ENCODE measurements around the gene MICB. TPM values are rescaled to one million over a fixed set of nuclear protein-coding genes. Genes with fewer than 3 reads are reported as not detected.
A peak's percentile ranks its signal among the peaks of the same experiment; 100 is the strongest.
"Not testable (repeated sequence)": the region's sequence is repeated elsewhere in the genome, so short reads cannot be mapped to it uniquely, and the experiment has no call there.

The MICB gene
- total and polyA plus RNA-seq, 2 donors (not counting 1 experiment from before 2014, with no cell fraction given): 24.2 to 30.9 TPM

- POLR2A ChIA-PET: no interaction called here
- no peaks in the 10 kb centered on the region for H3K9me3 ChIP-seq (ENCODE audit: control extremely low read depth in 1 of 3, control insufficient read depth in 2 of 3, insufficient read depth in 1 of 3, low read length in 2 of 3)
- H3K36me3 ChIP-seq (replicated peaks in 1 of 2; ENCODE audit: control extremely low read depth in 1 of 2, control insufficient read depth in 1 of 2, extremely low read depth in 1 of 2, insufficient read depth in 2 of 2, low read length in 1 of 2): peaks cover 0 to 3% of the 10 kb centered on the region in 2 experiments
- CTCF ChIA-PET: interaction anchor here (0.7 to 1.5 kb wide), 4 partner anchors 58 to 296 kb away, joined by 3 to 4 read pairs (median 3); partner anchors contain the start of gene AIF1
- 100% methylated on average over 1 of the region's 2 CpGs for WGBS (ENCODE audit: insufficient coverage)
- H4K20me1 ChIP-seq (ENCODE audit: control insufficient read depth, insufficient read depth, low read length, poor library complexity, severe bottlenecking): peaks cover 15% of the 10 kb centered on the region
- no peak overlapping the region for H3K4me2 ChIP-seq (replicated peaks; ENCODE audit: low read depth, low read length, poor library complexity, severe bottlenecking)
- H3K27ac ChIP-seq (ENCODE audit: low read length in 2 of 2): no peak overlapping the region
- H3K4me1 ChIP-seq (ENCODE audit: control insufficient read depth in 2 of 2, insufficient read depth in 2 of 2, low read length in 2 of 2): peaks cover 0 to 11% of the 10 kb centered on the region in 2 donors
- no peak for TF ChIP-seq EZH2 (IDR thresholded peaks at IDR 0.05; ENCODE audit: borderline replicate concordance, insufficient read depth, low read depth, low read length, poor library complexity, severe bottlenecking)
- TF ChIP-seq, protein P1, sequence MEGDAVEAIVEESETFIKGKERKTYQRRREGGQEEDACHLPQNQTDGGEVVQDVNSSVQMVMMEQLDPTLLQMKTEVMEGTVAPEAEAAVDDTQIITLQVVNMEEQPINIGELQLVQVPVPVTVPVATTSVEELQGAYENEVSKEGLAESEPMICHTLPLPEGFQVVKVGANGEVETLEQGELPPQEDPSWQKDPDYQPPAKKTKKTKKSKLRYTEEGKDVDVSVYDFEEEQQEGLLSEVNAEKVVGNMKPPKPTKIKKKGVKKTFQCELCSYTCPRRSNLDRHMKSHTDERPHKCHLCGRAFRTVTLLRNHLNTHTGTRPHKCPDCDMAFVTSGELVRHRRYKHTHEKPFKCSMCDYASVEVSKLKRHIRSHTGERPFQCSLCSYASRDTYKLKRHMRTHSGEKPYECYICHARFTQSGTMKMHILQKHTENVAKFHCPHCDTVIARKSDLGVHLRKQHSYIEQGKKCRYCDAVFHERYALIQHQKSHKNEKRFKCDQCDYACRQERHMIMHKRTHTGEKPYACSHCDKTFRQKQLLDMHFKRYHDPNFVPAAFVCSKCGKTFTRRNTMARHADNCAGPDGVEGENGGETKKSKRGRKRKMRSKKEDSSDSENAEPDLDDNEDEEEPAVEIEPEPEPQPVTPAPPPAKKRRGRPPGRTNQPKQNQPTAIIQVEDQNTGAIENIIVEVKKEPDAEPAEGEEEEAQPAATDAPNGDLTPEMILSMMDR (IDR thresholded peaks at IDR 0.05): no peak
- ATAC-seq (ENCODE audit: low read depth): no peak
- Mint-ChIP-seq H3K4me3 (no peak overlapping the region), H3K27me3 (no peaks in the 10 kb centered on the region), H3K9me3 (ENCODE audit: insufficient read depth) (no peaks in the 10 kb centered on the region), H3K4me1 (peaks cover 13% of the 10 kb centered on the region), H3K27ac (no peak overlapping the region)
- no peak overlapping the region for H3K4me3 ChIP-seq (ENCODE audit: control extremely low read depth in 1 of 5, extremely low read depth in 1 of 5, insufficient read depth in 1 of 5, low read depth in 2 of 5, low read length in 4 of 5)
- no peak overlapping the region for H3K9ac ChIP-seq (ENCODE audit: low read length)
- H3K79me2 ChIP-seq (ENCODE audit: control insufficient read depth, insufficient read depth, low read length): peaks cover 24% of the 10 kb centered on the region
- no peak for DNase-seq
- no peaks in the 10 kb centered on the region for H3K27me3 ChIP-seq (replicated peaks in 1 of 4; ENCODE audit: control extremely low read depth in 1 of 4, control insufficient read depth in 3 of 4, insufficient read depth in 4 of 4, low read length in 3 of 4)
- intact Hi-C loops (cut with micrococcal nuclease): no loop called here
- no peak overlapping the region for H2AFZ ChIP-seq (ENCODE audit: insufficient read depth, low read depth, low read length, poor library complexity, severe bottlenecking)
These were observed 14.6 kb upstream of the MICB start for GRCh38 chr6:31483392-31483791.

GRCh38 chr6:31485055-31485454 lies 12.9 kb upstream of the MICB start:
- H4K20me1 ChIP-seq (ENCODE audit: control insufficient read depth, insufficient read depth, low read length, poor library complexity, severe bottlenecking): peaks cover 5% of the 10 kb centered on the region
- ChIA-PET POLR2A (no interaction called here), CTCF (no interaction called here)
- no peaks in the 10 kb centered on the region for H3K4me1 ChIP-seq (ENCODE audit: control insufficient read depth in 2 of 2, insufficient read depth in 2 of 2, low read length in 2 of 2)
- WGBS (ENCODE audit: insufficient coverage): 75% methylated on average over 1 of the region's 1 CpG
- no peak overlapping the region for H3K27ac Mint-ChIP-seq
- no peak overlapping the region for H3K4me3 ChIP-seq (ENCODE audit: control extremely low read depth in 1 of 5, extremely low read depth in 1 of 5, insufficient read depth in 1 of 5, low read depth in 2 of 5, low read length in 4 of 5)
- peaks cover 34% of the 10 kb centered on the region for H3K79me2 ChIP-seq (ENCODE audit: control insufficient read depth, insufficient read depth, low read length)
- H3K4me1 Mint-ChIP-seq: peaks cover 6% of the 10 kb centered on the region
- H3K9me3 ChIP-seq (ENCODE audit: control extremely low read depth in 1 of 3, control insufficient read depth in 2 of 3, insufficient read depth in 1 of 3, low read length in 2 of 3): no peaks in the 10 kb centered on the region
- H3K4me2 ChIP-seq (replicated peaks; ENCODE audit: low read depth, low read length, poor library complexity, severe bottlenecking): no peak overlapping the region
- TF ChIP-seq, protein P1 (IDR thresholded peaks at IDR 0.05): no peak
- TF ChIP-seq EZH2 (IDR thresholded peaks at IDR 0.05; ENCODE audit: borderline replicate concordance, insufficient read depth, low read depth, low read length, poor library complexity, severe bottlenecking): no peak
- no peaks in the 10 kb centered on the region for H3K27me3 Mint-ChIP-seq
- H3K9ac ChIP-seq (ENCODE audit: low read length): no peak overlapping the region
- H3K27ac ChIP-seq (ENCODE audit: low read length in 2 of 2): no peak overlapping the region
- H2AFZ ChIP-seq (ENCODE audit: insufficient read depth, low read depth, low read length, poor library complexity, severe bottlenecking): no peak overlapping the region
- peaks cover 0 to under 1% of the 10 kb centered on the region in 2 experiments for H3K36me3 ChIP-seq (replicated peaks in 1 of 2; ENCODE audit: control extremely low read depth in 1 of 2, control insufficient read depth in 1 of 2, extremely low read depth in 1 of 2, insufficient read depth in 2 of 2, low read length in 1 of 2)
- no peaks in the 10 kb centered on the region for H3K27me3 ChIP-seq (replicated peaks in 1 of 4; ENCODE audit: control extremely low read depth in 1 of 4, control insufficient read depth in 3 of 4, insufficient read depth in 4 of 4, low read length in 3 of 4)
- ATAC-seq (ENCODE audit: low read depth) (no peak), DNase-seq (no peak)
- no peak overlapping the region for H3K4me3 Mint-ChIP-seq
- no peaks in the 10 kb centered on the region for H3K9me3 Mint-ChIP-seq (ENCODE audit: insufficient read depth)
- intact Hi-C loops (cut with micrococcal nuclease): no loop called here

DNA sequence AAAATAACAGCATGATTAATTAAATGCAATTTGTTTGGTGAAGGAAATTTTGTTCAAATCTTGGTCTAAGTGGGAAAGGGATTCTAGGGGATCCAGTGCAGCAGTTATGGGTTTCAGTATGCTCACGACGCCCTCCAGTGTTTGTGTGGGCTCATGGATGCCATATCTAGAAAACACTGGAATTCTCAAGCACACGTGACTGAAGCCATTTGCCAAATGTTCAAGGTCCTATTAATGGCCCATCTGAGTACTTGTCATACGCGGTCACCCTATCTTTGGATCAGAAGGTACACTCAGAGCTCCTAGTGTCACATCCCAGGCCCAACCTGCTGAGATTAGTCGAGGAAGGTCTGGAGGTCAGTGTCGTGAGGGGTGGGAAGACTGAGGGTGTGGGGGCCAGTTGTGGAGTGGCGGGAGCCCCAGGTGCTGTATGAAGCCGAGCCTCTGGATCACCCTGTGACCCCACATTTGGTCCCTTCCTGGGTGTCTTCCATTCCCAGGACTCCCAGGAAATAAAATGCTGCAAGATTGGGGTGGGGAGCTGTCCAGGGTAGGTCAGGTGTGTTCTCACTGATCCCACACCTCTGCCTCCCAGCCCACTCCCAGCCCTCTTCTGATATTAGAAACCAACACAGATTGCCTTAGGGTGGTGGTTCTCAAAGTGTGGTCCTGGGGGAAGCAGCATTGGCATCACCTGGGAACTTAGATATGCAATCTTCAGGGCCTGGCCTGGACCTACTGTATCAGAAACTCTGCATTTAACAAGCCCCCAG lies 11.7 kb upstream of the MICB start:
- POLR2A ChIA-PET; H3K4me1 ChIP-seq (ENCODE audit: control insufficient read depth in 2 of 2, insufficient read depth in 2 of 2, low read length in 2 of 2); intact Hi-C loops (cut with micrococcal nuclease); H2AFZ ChIP-seq (ENCODE audit: insufficient read depth, low read depth, low read length, poor library complexity, severe bottlenecking); H3K27ac ChIP-seq (ENCODE audit: low read length in 2 of 2); H3K9ac ChIP-seq (ENCODE audit: low read length); DNase-seq; H3K9me3 ChIP-seq (ENCODE audit: control extremely low read depth in 1 of 3, control insufficient read depth in 2 of 3, insufficient read depth in 1 of 3, low read length in 2 of 3); H3K4me2 ChIP-seq (replicated peaks; ENCODE audit: low read depth, low read length, poor library complexity, severe bottlenecking); H3K4me3 Mint-ChIP-seq; H3K4me3 ChIP-seq (ENCODE audit: control extremely low read depth in 1 of 5, extremely low read depth in 1 of 5, insufficient read depth in 1 of 5, low read depth in 2 of 5, low read length in 4 of 5); H3K27me3 Mint-ChIP-seq; H3K27me3 ChIP-seq (replicated peaks in 1 of 4; ENCODE audit: control extremely low read depth in 1 of 4, control insufficient read depth in 3 of 4, insufficient read depth in 4 of 4, low read length in 3 of 4); H3K27ac Mint-ChIP-seq; H3K9me3 Mint-ChIP-seq (ENCODE audit: insufficient read depth); H3K36me3 ChIP-seq (replicated peaks in 1 of 2; ENCODE audit: control extremely low read depth in 1 of 2, control insufficient read depth in 1 of 2, extremely low read depth in 1 of 2, insufficient read depth in 2 of 2, low read length in 1 of 2); H3K4me1 Mint-ChIP-seq; CTCF ChIA-PET: not testable (repeated sequence)
- peaks cover 35% of the 10 kb centered on the region for H3K79me2 ChIP-seq (ENCODE audit: control insufficient read depth, insufficient read depth, low read length)
- peaks cover 11% of the 10 kb centered on the region for H4K20me1 ChIP-seq (ENCODE audit: control insufficient read depth, insufficient read depth, low read length, poor library complexity, severe bottlenecking)
- no CpG with 5 or more reads among the region's 9 CpGs for WGBS (ENCODE audit: insufficient coverage)
- peak; percentile 39 for ATAC-seq (ENCODE audit: low read depth)
